HG03139 (cell line): ENCODE data around the gene KIAA0825.

Experiments used
- ATAC-seq: cut with Tn5 transposase; IDR thresholded peaks from one replicate; pipeline ENCODE4 v1.9.1; 2021; ENCODE audit not compliant: unreplicated experiment

Gene KIAA0825

GRCh38 chr5:94245608-94246007, 372.8 kb downstream of the KIAA0825 start:
- no peak for ATAC-seq

- ATAC-seq: no peak
These were observed 373.5 kb downstream of the KIAA0825 start for GRCh38 chr5:94244921-94245320.

- no peak for ATAC-seq
These were observed 374.8 kb downstream of the KIAA0825 start for GRCh38 chr5:94243612-94244011.

DNA sequence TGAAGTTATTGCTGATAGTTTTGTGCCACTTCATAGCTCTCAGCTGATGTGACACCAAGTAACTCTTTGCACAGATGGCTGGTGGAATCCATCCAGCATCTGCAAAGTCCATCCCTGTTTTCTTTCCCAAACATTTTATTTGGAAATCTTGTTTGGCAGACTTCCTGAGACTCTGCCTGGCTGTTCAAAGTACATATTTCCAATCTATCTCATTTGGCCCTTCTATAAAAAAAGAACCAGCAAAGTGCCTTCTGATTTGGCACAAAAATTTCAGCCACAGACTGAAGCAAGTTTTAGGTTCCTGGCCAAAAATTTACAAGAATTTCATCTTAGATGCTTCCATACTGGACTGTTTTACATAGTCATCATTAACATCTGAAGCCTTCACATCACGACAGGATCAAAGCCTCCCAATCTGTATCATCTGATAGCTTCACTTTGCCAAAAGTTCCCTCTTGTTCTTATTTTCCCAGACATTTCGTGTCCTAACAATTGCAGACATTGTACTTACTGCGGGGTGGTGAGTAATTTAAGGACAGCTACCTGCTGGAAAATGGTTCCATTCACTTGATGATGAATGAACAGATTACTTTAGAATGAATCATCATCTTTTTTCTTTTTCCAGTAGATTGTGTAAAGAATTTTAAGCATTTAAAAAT, 377.3 kb downstream of the KIAA0825 start:
- ATAC-seq: no peak

DNA sequence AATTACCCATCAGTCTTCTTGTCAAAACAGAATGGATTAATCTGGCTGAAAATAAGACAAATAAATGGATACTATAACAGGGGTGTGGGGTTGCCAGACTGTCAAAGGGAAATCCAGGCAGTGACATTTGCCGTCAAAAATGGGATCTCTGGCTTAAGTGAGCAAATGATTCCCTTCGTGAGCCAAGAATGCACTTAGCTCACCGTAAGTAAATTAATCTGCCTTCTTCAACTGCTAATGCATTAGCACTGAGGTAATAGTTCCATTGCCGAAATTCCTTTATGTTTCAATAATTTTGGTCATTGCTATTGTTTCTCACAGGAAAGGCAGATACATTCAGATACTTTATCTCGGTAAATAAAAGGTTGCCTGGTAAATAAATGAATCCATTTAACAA, 377.8 kb downstream of the KIAA0825 start:
- ATAC-seq: no peak

- no peak for ATAC-seq
These were observed 378.3 kb downstream of the KIAA0825 start for GRCh38 chr5:94240134-94240533.

- no peak for ATAC-seq
These were observed 379.1 kb downstream of the KIAA0825 start for GRCh38 chr5:94239266-94239665.

DNA sequence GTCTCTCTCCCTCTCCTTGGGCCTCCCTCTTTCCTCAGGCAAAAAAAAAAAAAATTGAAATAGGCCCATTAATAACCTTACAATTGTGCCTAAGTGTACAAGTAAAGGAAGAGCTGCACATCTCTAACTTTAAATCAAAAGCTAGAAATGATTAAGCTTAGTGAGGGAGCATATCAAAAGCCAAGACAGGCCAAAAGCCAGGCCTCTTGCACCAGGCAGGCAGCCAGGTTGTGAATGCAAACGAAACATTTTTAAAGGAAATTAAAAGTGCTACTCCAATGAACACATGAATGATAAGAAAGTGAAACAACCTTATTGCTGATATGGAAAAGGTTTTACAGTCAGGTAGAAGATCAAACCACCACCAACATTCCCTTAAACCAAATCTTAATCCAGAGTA, 383.4 kb downstream of the KIAA0825 start:
- ATAC-seq: no peak

DNA sequence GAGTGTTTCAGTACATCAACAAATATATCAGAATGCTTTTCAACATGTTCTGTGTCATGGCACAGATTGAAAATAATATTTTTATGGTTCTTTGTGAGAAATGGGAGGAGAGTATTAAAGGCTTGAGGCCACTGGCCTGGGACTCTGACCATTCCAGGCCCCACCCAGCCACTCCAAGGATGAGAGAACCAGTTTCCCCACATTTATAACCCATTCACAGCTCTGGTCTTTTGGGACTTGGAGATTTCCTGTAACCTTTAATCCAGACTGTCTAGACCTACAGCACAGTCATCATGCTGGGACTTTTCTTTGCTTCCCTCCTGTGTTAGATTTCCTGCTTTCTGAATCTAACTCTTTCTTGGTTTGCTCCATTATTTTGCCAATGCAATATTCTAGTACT, 389.6 kb downstream of the KIAA0825 start:
- no peak for ATAC-seq

DNA sequence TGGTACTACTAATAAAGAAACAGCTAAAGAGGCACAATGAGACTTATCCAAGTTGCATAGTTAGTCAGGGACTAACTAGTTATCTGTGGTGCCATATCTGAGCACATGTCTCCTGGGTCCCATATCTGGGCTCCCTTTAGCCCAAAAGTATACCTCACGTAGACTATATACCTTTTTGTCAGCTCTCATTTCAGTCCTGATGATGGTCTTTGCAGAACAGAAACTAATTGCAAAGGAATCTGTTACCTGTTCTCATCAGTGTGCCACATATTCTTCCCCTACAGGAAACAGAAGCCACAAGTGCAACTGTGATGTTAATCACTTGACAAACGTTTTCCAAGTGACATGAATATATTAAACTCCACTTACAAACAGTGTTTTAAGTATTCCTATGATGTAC, 395.2 kb downstream of the KIAA0825 start:
- ATAC-seq: no peak

GRCh38 chr5:94218374-94218773, 400.0 kb downstream of the KIAA0825 start:
- ATAC-seq: no peak

DNA sequence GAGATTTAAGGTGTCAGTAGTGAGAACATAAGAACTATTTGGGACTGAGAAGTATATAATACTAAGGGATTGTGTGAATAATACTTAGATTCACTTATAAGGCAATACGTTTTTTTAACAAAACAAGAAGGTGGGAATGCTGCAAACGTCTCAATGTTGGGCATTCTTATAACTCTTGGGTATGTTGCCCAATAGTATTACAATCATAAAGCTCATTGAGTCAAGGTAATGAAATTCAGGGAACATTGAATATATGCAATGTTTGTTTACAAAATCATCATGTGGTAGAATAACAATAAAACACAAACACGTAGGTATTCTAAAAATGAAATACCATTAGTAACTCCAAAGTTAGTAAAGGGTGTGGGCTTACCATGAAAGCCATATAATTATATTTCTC, 400.7 kb downstream of the KIAA0825 start:
- no peak for ATAC-seq

DNA sequence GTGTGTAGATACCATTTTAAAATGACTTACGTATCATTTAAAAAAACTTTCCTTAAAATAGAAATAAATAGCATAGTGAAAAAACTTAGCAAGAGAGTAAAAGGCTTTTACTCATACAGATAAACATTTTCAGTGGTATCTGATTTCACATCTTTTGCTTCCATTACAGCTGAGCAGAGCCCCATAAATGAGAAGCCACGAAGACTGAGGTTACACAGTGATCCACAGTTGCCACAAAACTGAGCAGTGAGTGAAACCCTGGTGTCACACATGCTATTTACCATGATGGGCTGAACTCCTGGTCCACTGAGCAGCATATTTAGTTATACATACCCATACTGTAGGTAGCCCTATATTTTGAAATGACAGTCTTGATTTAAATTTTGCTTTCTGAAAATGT, 401.2 kb downstream of the KIAA0825 start:
- ATAC-seq: no peak

- no peak for ATAC-seq
These were observed 405.9 kb downstream of the KIAA0825 start for GRCh38 chr5:94212476-94212875.

DNA sequence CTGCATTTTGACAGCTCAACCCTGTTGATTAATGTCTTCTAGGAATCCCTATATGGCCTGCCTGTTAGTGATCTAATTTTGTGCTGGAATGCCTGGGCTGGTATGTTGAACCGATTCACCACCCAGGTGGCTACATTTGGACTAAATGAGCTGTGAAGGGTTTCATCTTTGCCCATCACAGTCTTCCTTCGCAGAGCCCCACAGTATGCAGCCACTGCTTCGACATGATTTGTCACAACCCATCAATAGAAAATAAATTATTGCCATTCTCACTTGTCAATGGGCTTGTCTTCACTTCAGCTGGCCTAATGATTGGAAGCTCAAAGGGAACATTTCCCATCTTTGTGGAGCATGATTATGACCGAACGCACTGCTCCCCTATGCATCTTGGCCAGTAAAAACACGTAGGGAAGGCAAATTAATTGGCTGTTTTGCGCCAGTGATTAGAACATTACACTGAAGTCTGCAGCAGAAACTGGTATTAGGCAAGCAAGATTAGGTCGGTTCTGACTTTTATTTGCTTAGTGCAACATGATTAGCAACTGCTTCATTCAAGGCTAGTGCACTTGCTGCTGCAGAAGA, 408.5 kb downstream of the KIAA0825 start:
- no peak for ATAC-seq

GRCh38 chr5:94209272-94209671, 409.1 kb downstream of the KIAA0825 start:
- ATAC-seq: no peak

DNA sequence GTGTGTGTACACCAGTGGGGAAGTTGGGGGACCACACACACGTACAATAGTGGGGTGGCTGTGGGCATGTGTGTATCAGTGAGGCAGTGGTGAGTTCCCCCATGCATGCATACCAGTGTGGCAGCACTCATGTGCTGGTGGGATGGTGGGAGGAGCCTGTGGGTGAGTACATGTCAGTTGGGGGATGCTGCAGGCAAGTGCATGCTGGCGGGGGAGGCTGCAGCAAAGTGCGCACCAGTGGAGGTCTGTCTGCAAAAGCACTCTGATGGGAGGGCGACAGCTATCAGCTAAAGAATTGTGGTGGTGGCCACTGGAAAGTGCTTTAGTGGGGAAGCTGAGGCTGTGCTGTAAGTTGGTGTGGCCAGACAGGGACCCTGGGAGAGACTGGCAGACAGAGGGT, 418.8 kb downstream of the KIAA0825 start:
- ATAC-seq: no peak

DNA sequence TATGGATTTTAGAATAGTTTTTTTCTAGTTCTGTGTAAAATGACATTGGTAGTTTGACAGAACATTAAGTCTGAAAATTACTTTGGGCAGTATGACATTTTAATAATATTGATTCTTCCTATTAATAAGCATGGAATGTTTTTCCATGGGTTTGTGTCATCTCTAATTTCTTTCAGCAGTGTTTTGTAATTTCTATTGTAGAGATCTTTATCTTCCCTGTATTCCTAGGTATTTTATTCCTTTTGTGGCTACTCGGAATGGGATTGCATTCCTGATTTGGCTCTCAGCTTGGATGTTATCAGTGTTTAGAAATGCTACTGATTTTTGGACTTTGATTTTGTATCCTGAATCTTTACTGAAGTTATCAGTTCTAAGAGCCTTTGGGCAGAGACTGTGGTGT, 420.4 kb downstream of the KIAA0825 start:
- no peak for ATAC-seq

- no peak for ATAC-seq
These were observed 421.5 kb downstream of the KIAA0825 start for GRCh38 chr5:94196953-94197352.

DNA sequence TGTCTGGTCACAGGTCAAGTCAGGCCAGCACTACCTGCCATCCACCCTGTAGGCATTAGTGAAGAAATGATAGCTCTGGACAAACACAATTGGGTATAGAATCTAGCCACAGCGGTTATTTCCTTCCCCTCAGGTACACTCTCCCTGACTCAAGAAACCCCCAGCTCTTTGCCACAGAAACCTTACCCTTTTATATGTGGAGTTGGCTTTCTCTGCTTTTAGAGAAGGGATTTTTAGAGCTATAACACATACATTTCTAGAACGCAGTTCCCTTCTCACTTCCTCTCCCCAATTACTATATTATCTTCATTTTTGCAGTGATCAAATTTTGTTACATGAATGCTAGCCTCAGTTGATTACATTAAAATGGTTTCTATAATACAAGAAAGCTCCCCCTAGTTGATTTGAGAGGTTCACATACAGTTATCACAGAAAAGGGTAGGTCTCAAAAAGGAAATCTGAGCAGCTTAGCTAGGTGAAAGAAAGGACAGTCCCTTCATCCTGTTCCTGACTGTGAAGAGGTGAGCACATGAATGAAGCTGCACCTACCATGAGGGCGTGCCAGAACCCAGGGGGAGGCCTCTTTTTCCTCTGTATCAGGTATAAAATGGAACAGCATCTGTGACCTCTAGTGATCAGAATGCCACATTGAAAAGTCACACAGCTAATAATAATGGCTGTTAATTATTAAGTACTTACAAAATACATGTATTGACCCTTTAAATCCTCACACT, 425.6 kb downstream of the KIAA0825 start:
- ATAC-seq: no peak

GRCh38 chr5:94191604-94192003, 426.8 kb downstream of the KIAA0825 start:
- ATAC-seq: no peak

GRCh38 chr5:94188725-94189124, 429.7 kb downstream of the KIAA0825 start:
- ATAC-seq: no peak
